Activated T-cell treated with anti-CD3 and anti-CD28 coated beads, Interleukin-2, amount 50 U/mL, for 1 hour (primary cell): ENCODE measurements around the gene THSD4.

Experiments
- DNase-seq: peaks from one replicate; pipeline ENCODE4 v3.0.0-alpha.2; 2020

The THSD4 gene

GRCh38 chr15:71333839-71334238, 218.6 kb downstream of the THSD4 start:
- DNase-seq, result no peak

GRCh38 chr15:71334434-71334833, 219.2 kb downstream of the THSD4 start:
- DNase-seq, result no peak

GRCh38 chr15:71334873-71335272, 219.6 kb downstream of the THSD4 start:
- no peak for DNase-seq

GRCh38 chr15:71335591-71335990, 220.3 kb downstream of the THSD4 start:
- DNase-seq, result no peak

- no peak for DNase-seq
Observed at GRCh38 chr15:71336671-71337070, 221.4 kb downstream of the THSD4 start.

- DNase-seq, result no peak
Observed at GRCh38 chr15:71337197-71337845, 222.1 kb downstream of the THSD4 start.

GRCh38 chr15:71338265-71338664, 223.0 kb downstream of the THSD4 start:
- no peak for DNase-seq

GRCh38 chr15:71338827-71339542, 223.7 kb downstream of the THSD4 start:
- DNase-seq, result no peak

GRCh38 chr15:71341811-71342550, 226.7 kb downstream of the THSD4 start:
- no peak for DNase-seq

GRCh38 chr15:71342658-71343057, 227.4 kb downstream of the THSD4 start:
- no peak for DNase-seq

GRCh38 chr15:71344316-71344715, 229.0 kb downstream of the THSD4 start:
- no peak for DNase-seq

- no peak for DNase-seq
Observed at GRCh38 chr15:71345186-71345585, 229.9 kb downstream of the THSD4 start.

- no peak for DNase-seq
Observed at GRCh38 chr15:71346464-71346863, 231.2 kb downstream of the THSD4 start.

GRCh38 chr15:71348597-71348996, 233.3 kb downstream of the THSD4 start:
- no peak for DNase-seq

- DNase-seq, result no peak
Observed at GRCh38 chr15:71349336-71349735, 234.1 kb downstream of the THSD4 start.

- DNase-seq, result no peak
Observed at GRCh38 chr15:71349736-71350526, 234.7 kb downstream of the THSD4 start.

GRCh38 chr15:71350622-71351378, 235.5 kb downstream of the THSD4 start:
- no peak for DNase-seq

- no peak for DNase-seq
Observed at GRCh38 chr15:71352125-71352524, 236.9 kb downstream of the THSD4 start.

- no peak for DNase-seq
Observed at GRCh38 chr15:71352765-71353164, 237.5 kb downstream of the THSD4 start.

GRCh38 chr15:71353171-71353570, 237.9 kb downstream of the THSD4 start:
- DNase-seq, result no peak

- no peak for DNase-seq
Observed at GRCh38 chr15:71355268-71355667, 240.0 kb downstream of the THSD4 start.

- DNase-seq, result no peak
Observed at GRCh38 chr15:71357321-71357732, 242.1 kb downstream of the THSD4 start.
